Ishikawa (cell line): ENCODE measurements around the gene TMEM245.

Source experiments
- CEBPB ChIP-seq: IDR thresholded peaks from 2 replicates; pipeline ENCODE4 v1.6.1; 2012
- CREB1 ChIP-seq: IDR thresholded peaks from 2 replicates; pipeline ENCODE4 v1.6.1; 2012; ENCODE audit warnings: low read depth
- EGR1 ChIP-seq: IDR thresholded peaks from 2 replicates; pipeline ENCODE4 v1.6.1; 2012
- EP300 ChIP-seq: IDR thresholded peaks from 2 replicates; pipeline ENCODE4 v1.6.1; 2012; ENCODE audit warnings: borderline replicate concordance
- FOXM1 ChIP-seq: IDR thresholded peaks from 2 replicates; pipeline ENCODE4 v1.6.1; 2012; ENCODE audit warnings: low read depth, borderline replicate concordance
- NFIC ChIP-seq: IDR thresholded peaks from 2 replicates; pipeline ENCODE4 v1.6.1; 2012
- RAD21 ChIP-seq: IDR thresholded peaks from 2 replicates; pipeline ENCODE4 v1.6.1; 2012; ENCODE audit warnings: low read depth
- TAF1 ChIP-seq: IDR thresholded peaks from 2 replicates; pipeline ENCODE4 v1.6.1; 2012; ENCODE audit warnings: low read depth, mild to moderate bottlenecking
- TCF12 ChIP-seq: IDR thresholded peaks from 2 replicates; pipeline ENCODE4 v1.6.1; 2012; ENCODE audit warnings: low read depth
- TEAD4 ChIP-seq: IDR thresholded peaks from 2 replicates; pipeline ENCODE4 v1.6.1; 2012
- USF1 ChIP-seq: IDR thresholded peaks from 2 replicates; pipeline ENCODE4 v1.6.1; 2012
- YY1 ChIP-seq: IDR thresholded peaks from 2 replicates; pipeline ENCODE4 v1.6.1; 2012; ENCODE audit warnings: low read depth
- ZBTB7A ChIP-seq: IDR thresholded peaks from 2 replicates; pipeline ENCODE4 v1.6.1; 2012; ENCODE audit warnings: low read depth
- TF ChIP-seq, protein P1 (sequence below): IDR thresholded peaks from 2 replicates; pipeline ENCODE4 v1.6.1; 2012; ENCODE audit warnings: low read depth, mild to moderate bottlenecking
- TF ChIP-seq, protein P2 (sequence below): IDR thresholded peaks from 2 replicates; pipeline ENCODE4 v1.6.1; 2012

TMEM245 gene

DNA sequence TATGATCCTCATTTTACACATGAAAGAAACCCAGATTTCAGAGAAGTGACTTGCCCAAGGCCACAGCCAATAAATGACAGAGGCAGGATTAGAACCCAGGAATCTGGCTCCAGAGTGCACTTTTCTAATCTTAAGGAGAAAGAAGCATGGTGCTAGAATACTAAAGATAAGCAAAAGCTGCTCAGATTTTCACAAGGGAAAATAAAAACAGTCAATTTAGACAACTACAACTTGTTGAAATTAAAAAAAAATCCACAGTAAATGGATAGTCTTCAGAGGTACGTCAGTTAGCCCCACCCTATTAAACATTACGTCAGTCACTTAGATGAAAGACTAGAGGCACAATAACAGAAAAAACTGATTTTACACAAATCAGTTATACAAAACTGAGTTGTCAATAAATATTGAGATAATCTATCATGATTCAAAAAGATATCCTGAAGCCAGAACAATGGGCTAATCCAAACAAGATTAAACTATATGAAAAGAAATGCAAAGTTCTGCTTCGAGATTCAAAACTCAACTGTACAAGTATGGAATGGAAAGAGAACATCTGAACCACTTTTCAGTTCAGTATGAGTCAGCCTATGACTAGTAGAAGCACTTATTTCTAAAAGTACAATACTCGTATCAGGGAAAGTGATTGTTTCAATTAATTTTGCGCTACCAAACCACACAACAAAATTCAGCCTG, 9.3 kb downstream of the TMEM245 start:
- no peak for TF ChIP-seq FOXM1
- no peak for TF ChIP-seq EP300
- no peak for TF ChIP-seq USF1
- no peak for TF ChIP-seq TEAD4
- TF ChIP-seq CREB1, result no peak
- TF ChIP-seq, protein P1, sequence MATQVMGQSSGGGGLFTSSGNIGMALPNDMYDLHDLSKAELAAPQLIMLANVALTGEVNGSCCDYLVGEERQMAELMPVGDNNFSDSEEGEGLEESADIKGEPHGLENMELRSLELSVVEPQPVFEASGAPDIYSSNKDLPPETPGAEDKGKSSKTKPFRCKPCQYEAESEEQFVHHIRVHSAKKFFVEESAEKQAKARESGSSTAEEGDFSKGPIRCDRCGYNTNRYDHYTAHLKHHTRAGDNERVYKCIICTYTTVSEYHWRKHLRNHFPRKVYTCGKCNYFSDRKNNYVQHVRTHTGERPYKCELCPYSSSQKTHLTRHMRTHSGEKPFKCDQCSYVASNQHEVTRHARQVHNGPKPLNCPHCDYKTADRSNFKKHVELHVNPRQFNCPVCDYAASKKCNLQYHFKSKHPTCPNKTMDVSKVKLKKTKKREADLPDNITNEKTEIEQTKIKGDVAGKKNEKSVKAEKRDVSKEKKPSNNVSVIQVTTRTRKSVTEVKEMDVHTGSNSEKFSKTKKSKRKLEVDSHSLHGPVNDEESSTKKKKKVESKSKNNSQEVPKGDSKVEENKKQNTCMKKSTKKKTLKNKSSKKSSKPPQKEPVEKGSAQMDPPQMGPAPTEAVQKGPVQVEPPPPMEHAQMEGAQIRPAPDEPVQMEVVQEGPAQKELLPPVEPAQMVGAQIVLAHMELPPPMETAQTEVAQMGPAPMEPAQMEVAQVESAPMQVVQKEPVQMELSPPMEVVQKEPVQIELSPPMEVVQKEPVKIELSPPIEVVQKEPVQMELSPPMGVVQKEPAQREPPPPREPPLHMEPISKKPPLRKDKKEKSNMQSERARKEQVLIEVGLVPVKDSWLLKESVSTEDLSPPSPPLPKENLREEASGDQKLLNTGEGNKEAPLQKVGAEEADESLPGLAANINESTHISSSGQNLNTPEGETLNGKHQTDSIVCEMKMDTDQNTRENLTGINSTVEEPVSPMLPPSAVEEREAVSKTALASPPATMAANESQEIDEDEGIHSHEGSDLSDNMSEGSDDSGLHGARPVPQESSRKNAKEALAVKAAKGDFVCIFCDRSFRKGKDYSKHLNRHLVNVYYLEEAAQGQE, result no peak
- TF ChIP-seq, protein P2, sequence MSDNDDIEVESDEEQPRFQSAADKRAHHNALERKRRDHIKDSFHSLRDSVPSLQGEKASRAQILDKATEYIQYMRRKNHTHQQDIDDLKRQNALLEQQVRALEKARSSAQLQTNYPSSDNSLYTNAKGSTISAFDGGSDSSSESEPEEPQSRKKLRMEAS, result no peak
- TF ChIP-seq RAD21, result no peak
- TF ChIP-seq ZBTB7A, result no peak
- TF ChIP-seq TAF1, result no peak
- no peak for TF ChIP-seq CEBPB

DNA sequence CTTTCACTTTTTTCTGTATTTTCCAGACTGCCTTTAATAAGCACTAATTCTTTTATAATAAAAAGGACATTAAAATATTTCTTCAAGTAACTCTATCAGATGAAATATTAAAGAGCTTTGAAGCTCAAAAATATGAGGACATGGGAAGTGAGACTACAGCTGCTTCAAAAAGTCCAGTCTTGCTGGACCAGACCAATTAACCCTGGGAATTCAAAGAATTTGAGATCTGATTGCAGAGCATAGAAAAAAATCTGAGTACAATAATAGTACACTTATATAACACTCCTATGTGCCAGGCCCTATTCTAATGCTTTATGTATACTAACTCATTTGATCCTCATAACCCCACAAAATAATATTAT, 9.8 kb downstream of the TMEM245 start:
- TF ChIP-seq RAD21, result no peak
- peak; percentile 93 for TF ChIP-seq TEAD4

DNA sequence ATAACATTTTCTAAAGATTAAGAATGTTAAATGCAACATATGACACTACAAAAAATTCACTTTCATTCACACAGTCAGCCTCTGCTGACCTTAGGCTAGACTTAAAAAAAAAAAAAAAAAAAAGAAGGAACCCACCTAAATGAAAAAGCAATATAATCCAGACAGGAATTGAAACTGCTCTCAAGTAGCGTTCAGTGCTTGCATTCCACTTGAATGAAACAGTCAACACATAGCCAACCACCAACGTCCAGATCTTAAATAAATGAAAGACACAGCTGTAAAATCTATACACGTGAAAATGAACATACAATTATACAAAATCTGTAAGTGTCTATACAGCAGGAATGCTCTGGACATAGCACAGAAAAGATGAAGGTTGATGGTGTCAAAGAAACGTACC, 11.4 kb downstream of the TMEM245 start:
- no peak for TF ChIP-seq YY1
- no peak for TF ChIP-seq TEAD4
- TF ChIP-seq, protein P1, result no peak
- no peak for TF ChIP-seq USF1
- TF ChIP-seq RAD21, result no peak
- no peak for TF ChIP-seq ZBTB7A

- no peak for TF ChIP-seq USF1
- no peak for TF ChIP-seq NFIC
- TF ChIP-seq EP300, result no peak
- TF ChIP-seq FOXM1, result no peak
- no peak for TF ChIP-seq YY1
- TF ChIP-seq, protein P2, result no peak
- no peak for TF ChIP-seq RAD21
- no peak for TF ChIP-seq CEBPB
- no peak for TF ChIP-seq TCF12
- TF ChIP-seq TAF1, result no peak
- TF ChIP-seq TEAD4, result no peak
- TF ChIP-seq, protein P1, result no peak
- TF ChIP-seq ZBTB7A, result no peak
- no peak for TF ChIP-seq EGR1
- TF ChIP-seq CREB1, result no peak
Observed at GRCh38 chr9:109107402-109108240, 12.1 kb downstream of the TMEM245 start.
